Testis (tissue), 2 donors: ENCODE results near the gene MCUR1.

Source experiments
- POLR2A ChIP-seq: fragments of 450-650 bp; IDR thresholded peaks from one replicate; pipeline ENCODE4 v1.6.1; 2017; ENCODE audit warnings: antibody characterized with exemption, mild to moderate bottlenecking, moderate library complexity
- TF ChIP-seq, protein P1 (sequence below), 3 experiments: fragments of 450-650 bp in 2 of 3; fragments of 200-600 bp in 1 of 3; sonication (generic) in 1 of 3; IDR thresholded peaks; one replicate each; pipeline ENCODE4 v1.5.1; 2016 to 2019; ENCODE audit warnings: antibody characterized with exemption in 3 of 3, mild to moderate bottlenecking in 2 of 3, moderate library complexity in 1 of 3

GRCh38 chr6:13813026-13813425, 1.3 kb downstream of the MCUR1 start:
- TF ChIP-seq POLR2A, result no peak
- TF ChIP-seq, protein P1, sequence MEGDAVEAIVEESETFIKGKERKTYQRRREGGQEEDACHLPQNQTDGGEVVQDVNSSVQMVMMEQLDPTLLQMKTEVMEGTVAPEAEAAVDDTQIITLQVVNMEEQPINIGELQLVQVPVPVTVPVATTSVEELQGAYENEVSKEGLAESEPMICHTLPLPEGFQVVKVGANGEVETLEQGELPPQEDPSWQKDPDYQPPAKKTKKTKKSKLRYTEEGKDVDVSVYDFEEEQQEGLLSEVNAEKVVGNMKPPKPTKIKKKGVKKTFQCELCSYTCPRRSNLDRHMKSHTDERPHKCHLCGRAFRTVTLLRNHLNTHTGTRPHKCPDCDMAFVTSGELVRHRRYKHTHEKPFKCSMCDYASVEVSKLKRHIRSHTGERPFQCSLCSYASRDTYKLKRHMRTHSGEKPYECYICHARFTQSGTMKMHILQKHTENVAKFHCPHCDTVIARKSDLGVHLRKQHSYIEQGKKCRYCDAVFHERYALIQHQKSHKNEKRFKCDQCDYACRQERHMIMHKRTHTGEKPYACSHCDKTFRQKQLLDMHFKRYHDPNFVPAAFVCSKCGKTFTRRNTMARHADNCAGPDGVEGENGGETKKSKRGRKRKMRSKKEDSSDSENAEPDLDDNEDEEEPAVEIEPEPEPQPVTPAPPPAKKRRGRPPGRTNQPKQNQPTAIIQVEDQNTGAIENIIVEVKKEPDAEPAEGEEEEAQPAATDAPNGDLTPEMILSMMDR (IDR thresholded peaks at IDR 0.05), result no peak
